HEK293T (cell line): ENCODE measurements around the gene SIAE.
A peak's percentile ranks its signal among the peaks of the same experiment; 100 is the strongest.
"Not testable (repeated sequence)": the region's sequence is repeated elsewhere in the genome, so short reads cannot be mapped to it uniquely, and the experiment has no call there.

Source experiments
- CTCF ChIA-PET: fragments of 350-600 bp; formaldehyde crosslinking; extraction: SDS; loops from one replicate; lab custom pipeline; 2021; ENCODE audit warnings: antibody characterized with exemption, inconsistent platforms; lab: Yijun Ruan, JAX
- POLR2A ChIA-PET: fragments of 350-600 bp; formaldehyde crosslinking; extraction: SDS; loops from one replicate; lab custom pipeline; 2020; ENCODE audit warnings: antibody characterized with exemption, inconsistent platforms; lab: Yijun Ruan, JAX
- DNase-seq: peaks from one replicate; pipeline ENCODE4 v3.0.0; 2012; ENCODE audit warnings: mixed read lengths; ENCODE audit errors: extremely low spot score
- ARNT ChIP-seq: fragments of 450-650 bp; IDR thresholded peaks from 2 replicates; pipeline ENCODE4 v1.6.1; 2017; ENCODE audit warnings: mild to moderate bottlenecking
- BHLHE40 ChIP-seq: fragments of 450-650 bp; IDR thresholded peaks from 2 replicates; pipeline ENCODE4 v1.6.1; 2016; ENCODE audit warnings: mild to moderate bottlenecking, moderate library complexity, borderline replicate concordance
- CTBP1 ChIP-seq: fragments of 450-650 bp; IDR thresholded peaks from 2 replicates; pipeline ENCODE4 v1.6.1; 2016; ENCODE audit warnings: borderline replicate concordance
- ELF4 ChIP-seq: fragments of 450-650 bp; IDR thresholded peaks from 2 replicates; pipeline ENCODE4 v1.6.1; 2017; ENCODE audit warnings: antibody characterized with exemption
- FOXA1 ChIP-seq: fragments of 450-650 bp; IDR thresholded peaks from 2 replicates; pipeline ENCODE4 v1.6.1; 2016; ENCODE audit warnings: mild to moderate bottlenecking
- FOXK2 ChIP-seq: fragments of 450-650 bp; IDR thresholded peaks from 2 replicates; pipeline ENCODE4 v1.6.1; 2016; ENCODE audit warnings: mild to moderate bottlenecking
- FOXM1 ChIP-seq: fragments of 450-650 bp; IDR thresholded peaks from 2 replicates; pipeline ENCODE4 v1.6.1; 2017; ENCODE audit warnings: mild to moderate bottlenecking, borderline replicate concordance
- HDGF ChIP-seq: fragments of 450-650 bp; IDR thresholded peaks from 2 replicates; pipeline ENCODE4 v1.6.1; 2017; ENCODE audit warnings: antibody characterized with exemption, borderline replicate concordance
- L3MBTL2 ChIP-seq: fragments of 450-650 bp; conservative IDR thresholded peaks from 2 replicates; pipeline ENCODE4 v1.6.1; 2016; ENCODE audit warnings: mild to moderate bottlenecking
- LEF1 ChIP-seq: fragments of 450-650 bp; IDR thresholded peaks from 2 replicates; pipeline ENCODE4 v1.6.1; 2017; ENCODE audit warnings: mild to moderate bottlenecking, borderline replicate concordance
- NFRKB ChIP-seq: fragments of 450-650 bp; IDR thresholded peaks from 2 replicates; pipeline ENCODE4 v1.6.1; 2016; ENCODE audit warnings: mild to moderate bottlenecking, moderate library complexity
- SP1 ChIP-seq: fragments of 450-650 bp; IDR thresholded peaks from 2 replicates; pipeline ENCODE4 v1.6.1; 2017
- SUZ12 ChIP-seq: fragments of 450-650 bp; IDR thresholded peaks from 2 replicates; pipeline ENCODE4 v1.6.1; 2016; ENCODE audit warnings: mild to moderate bottlenecking
- TARDBP ChIP-seq: fragments of 450-650 bp; IDR thresholded peaks from 2 replicates; pipeline ENCODE4 v1.6.1; 2016
- ZNF384 ChIP-seq: fragments of 450-650 bp; IDR thresholded peaks from 2 replicates; pipeline ENCODE4 v1.6.1; 2016
- TF ChIP-seq, protein P1 (sequence below): fragments of 450-650 bp; IDR thresholded peaks from 2 replicates; pipeline ENCODE4 v1.6.1; 2016

SIAE gene

GRCh38 chr11:124610295-124610694, 63.2 kb downstream of the SIAE start:
- no peak for TF ChIP-seq ZNF384
- no peak for TF ChIP-seq FOXA1
- TF ChIP-seq L3MBTL2, result no peak
- no peak for TF ChIP-seq SP1
- no peak for TF ChIP-seq HDGF
- DNase-seq, result no peak
- ChIA-PET POLR2A (interaction anchor here (1.5 kb wide), 1 partner anchor 13 kb away, joined by 7 read pairs; the partner anchor contains the start of gene TBRG1), CTCF (no interaction called here)

- ChIA-PET POLR2A (no interaction called here), CTCF (no interaction called here)
- no peak for DNase-seq
- TF ChIP-seq, protein P1, sequence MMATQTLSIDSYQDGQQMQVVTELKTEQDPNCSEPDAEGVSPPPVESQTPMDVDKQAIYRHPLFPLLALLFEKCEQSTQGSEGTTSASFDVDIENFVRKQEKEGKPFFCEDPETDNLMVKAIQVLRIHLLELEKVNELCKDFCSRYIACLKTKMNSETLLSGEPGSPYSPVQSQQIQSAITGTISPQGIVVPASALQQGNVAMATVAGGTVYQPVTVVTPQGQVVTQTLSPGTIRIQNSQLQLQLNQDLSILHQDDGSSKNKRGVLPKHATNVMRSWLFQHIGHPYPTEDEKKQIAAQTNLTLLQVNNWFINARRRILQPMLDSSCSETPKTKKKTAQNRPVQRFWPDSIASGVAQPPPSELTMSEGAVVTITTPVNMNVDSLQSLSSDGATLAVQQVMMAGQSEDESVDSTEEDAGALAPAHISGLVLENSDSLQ, result peak; percentile 45; the same call in 1 of the 2 replicates
- no peak for TF ChIP-seq ZNF384
These were observed 65.4 kb downstream of the SIAE start for GRCh38 chr11:124608147-124608546.

DNA sequence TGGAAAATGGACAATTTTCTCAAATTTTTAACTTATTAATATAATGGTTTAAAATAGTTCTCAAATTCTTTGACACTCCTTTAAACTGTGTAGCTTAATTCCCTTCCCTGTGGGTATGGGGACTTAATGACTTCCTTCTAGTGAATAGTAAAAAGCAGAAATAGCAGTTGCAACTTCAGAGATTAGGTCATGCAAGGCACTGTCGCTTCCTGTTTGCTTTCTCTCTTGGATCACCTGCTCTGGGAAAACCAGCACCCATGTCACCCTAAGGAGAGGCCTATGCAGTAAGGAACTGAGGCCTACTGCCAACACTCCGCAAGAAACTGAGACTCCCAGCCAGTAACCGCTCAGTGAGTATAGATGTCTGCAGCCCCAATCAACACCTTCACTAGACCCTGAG, 67.8 kb downstream of the SIAE start:
- no peak for DNase-seq

DNA sequence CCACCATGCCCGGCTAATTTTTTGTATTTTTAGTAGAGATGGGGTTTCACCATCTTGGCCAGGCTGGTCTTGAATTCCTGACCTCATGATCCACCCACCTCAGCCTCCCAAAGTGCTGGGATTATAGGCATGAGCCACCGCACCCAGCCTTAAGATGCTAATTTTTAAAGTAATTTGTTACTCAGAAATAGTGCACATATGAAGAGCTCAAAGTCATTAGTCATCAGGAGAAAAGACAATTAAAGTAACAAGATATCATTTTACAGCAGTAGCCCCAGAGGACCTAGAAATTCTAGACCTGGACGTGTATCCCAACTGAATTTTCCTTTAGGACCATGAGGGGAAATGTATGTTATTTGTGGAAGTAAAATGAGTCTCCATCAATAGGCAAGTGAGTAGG, 70.8 kb downstream of the SIAE start:
- CTCF ChIA-PET, DNase-seq, POLR2A ChIA-PET: not testable (repeated sequence)

More for the DNA sequence above, 67.8 kb downstream of the SIAE start:
- POLR2A ChIA-PET, result interaction anchor here (0.8 kb wide), 1 partner anchor 17 kb away, joined by 3 read pairs; the partner anchor contains the start of gene TBRG1
- TF ChIP-seq BHLHE40, result no peak
- TF ChIP-seq SUZ12, result no peak
- CTCF ChIA-PET, result no interaction called here

GRCh38 chr11:124602193-124602592, 71.3 kb downstream of the SIAE start:
- POLR2A ChIA-PET, result no interaction called here
- DNase-seq, result no peak
- TF ChIP-seq BHLHE40, result no peak
- TF ChIP-seq L3MBTL2, result no peak
- TF ChIP-seq LEF1, result no peak
- TF ChIP-seq, protein P1, result no peak
- no peak for TF ChIP-seq HDGF
- no peak for TF ChIP-seq FOXK2
- no peak for TF ChIP-seq ZNF384
- no peak for TF ChIP-seq CTBP1
- no peak for TF ChIP-seq FOXM1
- TF ChIP-seq NFRKB, result no peak
- no peak for TF ChIP-seq TARDBP
- TF ChIP-seq ELF4, result no peak
- CTCF ChIA-PET, result no interaction called here

GRCh38 chr11:124600621-124601320, 72.8 kb downstream of the SIAE start:
- TF ChIP-seq NFRKB, result no peak
- TF ChIP-seq FOXK2, result no peak
- no peak for TF ChIP-seq HDGF
- TF ChIP-seq L3MBTL2, result no peak
- no peak for TF ChIP-seq LEF1
- ChIA-PET CTCF (interaction anchor here (0.6 to 1.6 kb wide), 2 partner anchors 199 to 527 kb away, joined by 3 to 5 read pairs; no protein-coding TSS in a partner anchor), POLR2A (interaction anchor here (0.9 kb wide), 1 partner anchor 22 kb away, joined by 4 read pairs; the partner anchor contains the start of gene TBRG1)
- no peak for DNase-seq

- no peak for TF ChIP-seq LEF1
- TF ChIP-seq FOXA1, result no peak
- TF ChIP-seq FOXK2, result no peak
- no peak for TF ChIP-seq ARNT
- TF ChIP-seq FOXM1, result no peak
- no peak for TF ChIP-seq SUZ12
- TF ChIP-seq NFRKB, result no peak
- TF ChIP-seq BHLHE40, result no peak
- TF ChIP-seq TARDBP, result no peak
- TF ChIP-seq, protein P1, result no peak
- no peak for TF ChIP-seq ELF4
- no peak for TF ChIP-seq L3MBTL2
- TF ChIP-seq SP1, result no peak
- no peak for TF ChIP-seq ZNF384
- TF ChIP-seq CTBP1, result no peak
- CTCF ChIA-PET, result interaction anchor here (0.6 kb wide), 1 partner anchor 14 kb away, joined by 4 read pairs; no protein-coding TSS in a partner anchor
- DNase-seq, result no peak
- POLR2A ChIA-PET, result no interaction called here
These were observed 75.9 kb downstream of the SIAE start for GRCh38 chr11:124597626-124598025.
